CD4-positive, alpha-beta T cell treated with Interleukin-10 for 1 hour (primary cell): ENCODE results near the gene KLHL1.
A peak's percentile ranks its signal among the peaks of the same experiment; 100 is the strongest.

Experiments
- DNase-seq: peaks from one replicate; pipeline ENCODE4 v3.0.0-alpha.2; 2020

Gene KLHL1

GRCh38 chr13:69857183-69857821 lies 250.9 kb downstream of the KLHL1 start:
- peak; percentile 2 for DNase-seq

- DNase-seq: no peak
These were observed 251.9 kb downstream of the KLHL1 start for GRCh38 chr13:69856331-69856730.

GRCh38 chr13:69828527-69828926 lies 279.7 kb downstream of the KLHL1 start:
- DNase-seq: no peak

GRCh38 chr13:69820180-69820579 lies 288.1 kb downstream of the KLHL1 start:
- DNase-seq: no peak

- no peak for DNase-seq
These were observed 290.9 kb downstream of the KLHL1 start for GRCh38 chr13:69817333-69817869.

GRCh38 chr13:69809152-69809551 lies 299.1 kb downstream of the KLHL1 start:
- DNase-seq: no peak

GRCh38 chr13:69796256-69796655 lies 312.0 kb downstream of the KLHL1 start:
- no peak for DNase-seq

- DNase-seq: no peak
These were observed 314.3 kb downstream of the KLHL1 start for GRCh38 chr13:69793783-69794453.

GRCh38 chr13:69776937-69777336 lies 331.3 kb downstream of the KLHL1 start:
- no peak for DNase-seq

- DNase-seq: no peak
These were observed 338.6 kb downstream of the KLHL1 start for GRCh38 chr13:69769608-69770007.

- DNase-seq: no peak
These were observed 346.7 kb downstream of the KLHL1 start for GRCh38 chr13:69761581-69761980.

- no peak for DNase-seq
These were observed 353.2 kb downstream of the KLHL1 start for GRCh38 chr13:69755101-69755500.

GRCh38 chr13:69751259-69751658 lies 357.0 kb downstream of the KLHL1 start:
- DNase-seq: no peak

GRCh38 chr13:69737129-69737935 lies 370.9 kb downstream of the KLHL1 start:
- no peak for DNase-seq

- DNase-seq: no peak
These were observed 386.6 kb downstream of the KLHL1 start for GRCh38 chr13:69721631-69722030.

GRCh38 chr13:69720278-69720983 lies 387.8 kb downstream of the KLHL1 start:
- DNase-seq: no peak

- DNase-seq: no peak
These were observed 401.4 kb downstream of the KLHL1 start for GRCh38 chr13:69706807-69707206.

GRCh38 chr13:69704311-69704710 lies 403.9 kb downstream of the KLHL1 start:
- no peak for DNase-seq

- no peak for DNase-seq
These were observed 417.3 kb downstream of the KLHL1 start for GRCh38 chr13:69690999-69691398.

- no peak for DNase-seq
These were observed 424.1 kb downstream of the KLHL1 start for GRCh38 chr13:69683921-69684686.

- no peak for DNase-seq
These were observed 426.5 kb downstream of the KLHL1 start for GRCh38 chr13:69681722-69682121.

GRCh38 chr13:69677343-69677742 lies 430.9 kb downstream of the KLHL1 start:
- DNase-seq: no peak
